Measurements from ENCODE around the gene POU4F1.

DNA sequence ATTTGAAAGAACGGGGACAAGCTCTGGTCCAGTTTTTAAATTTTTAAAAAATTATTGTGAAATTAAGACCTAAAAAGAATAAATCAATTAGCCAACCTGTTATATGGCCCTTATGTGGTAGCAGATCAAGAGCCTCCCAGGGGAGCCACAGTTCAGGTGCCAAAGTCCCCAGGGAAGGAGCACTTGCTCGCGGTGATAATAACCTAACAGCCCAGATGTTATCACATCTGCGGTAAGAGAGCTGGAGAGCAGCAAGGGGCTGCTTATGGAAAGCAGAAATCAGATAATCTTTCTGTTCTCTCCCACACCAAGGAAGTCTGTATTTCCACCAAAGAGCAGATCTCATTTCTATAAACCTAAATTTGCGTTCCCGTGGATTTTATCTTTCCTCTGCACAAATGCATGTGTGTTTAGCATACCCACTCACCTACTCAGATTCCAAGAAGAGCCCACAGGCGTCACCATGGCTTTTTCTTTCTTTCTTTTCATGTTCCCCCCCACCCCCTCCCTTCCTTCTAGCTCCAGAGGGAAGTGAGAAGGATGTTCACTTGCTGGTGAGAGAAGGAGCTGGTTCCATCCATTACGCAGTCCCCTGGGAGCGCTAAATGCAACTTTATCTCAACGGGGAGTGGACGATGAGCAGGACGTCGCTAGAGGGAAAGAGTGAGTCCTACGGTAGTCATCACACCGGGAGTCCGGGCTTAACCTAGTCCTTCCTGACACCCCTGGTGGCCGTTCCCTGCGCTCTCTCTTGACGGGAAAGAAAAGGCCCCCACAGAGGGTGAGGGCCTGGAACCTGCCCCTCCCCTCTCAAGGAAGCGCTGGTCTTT is 1.6 kb upstream of the POU4F1 start:
- TF ChIP-seq, protein P1, sequence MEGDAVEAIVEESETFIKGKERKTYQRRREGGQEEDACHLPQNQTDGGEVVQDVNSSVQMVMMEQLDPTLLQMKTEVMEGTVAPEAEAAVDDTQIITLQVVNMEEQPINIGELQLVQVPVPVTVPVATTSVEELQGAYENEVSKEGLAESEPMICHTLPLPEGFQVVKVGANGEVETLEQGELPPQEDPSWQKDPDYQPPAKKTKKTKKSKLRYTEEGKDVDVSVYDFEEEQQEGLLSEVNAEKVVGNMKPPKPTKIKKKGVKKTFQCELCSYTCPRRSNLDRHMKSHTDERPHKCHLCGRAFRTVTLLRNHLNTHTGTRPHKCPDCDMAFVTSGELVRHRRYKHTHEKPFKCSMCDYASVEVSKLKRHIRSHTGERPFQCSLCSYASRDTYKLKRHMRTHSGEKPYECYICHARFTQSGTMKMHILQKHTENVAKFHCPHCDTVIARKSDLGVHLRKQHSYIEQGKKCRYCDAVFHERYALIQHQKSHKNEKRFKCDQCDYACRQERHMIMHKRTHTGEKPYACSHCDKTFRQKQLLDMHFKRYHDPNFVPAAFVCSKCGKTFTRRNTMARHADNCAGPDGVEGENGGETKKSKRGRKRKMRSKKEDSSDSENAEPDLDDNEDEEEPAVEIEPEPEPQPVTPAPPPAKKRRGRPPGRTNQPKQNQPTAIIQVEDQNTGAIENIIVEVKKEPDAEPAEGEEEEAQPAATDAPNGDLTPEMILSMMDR (IDR thresholded peaks at IDR 0.05) = no peak
- TF ChIP-seq POLR2AphosphoS5 (IDR thresholded peaks at IDR 0.05) = no peak
